Parietal lobe (tissue), 2 donors: ENCODE measurements around the gene OR6N1. TPM values are rescaled to one million over a fixed set of nuclear protein-coding genes. Genes with fewer than 3 reads are reported as not detected.

Source experiments
- small RNA-seq: library from RNA; depleted of rRNA; stranded (forward); fragments of <200 nt; gene quantifications from one replicate; pipeline ENCODE3, GENCODE V24; 2014; ENCODE audit warnings: low replicate concordance
- total RNA-seq: library from RNA; depleted of rRNA; stranded (reverse); fragments of >200 nt; gene quantifications from one replicate; pipeline ENCODE4 v1.2.3, GENCODE V29; 2014

The OR6N1 gene
- total RNA-seq: not detected

GRCh38 chr1:158771950-158772866, at the start of gene OR6N1:
Gene OR6N1, minus strand, starts transcription at chr1:158772195. Its CDS starts 5,513 bp downstream, at chr1:158766682.

DNA sequence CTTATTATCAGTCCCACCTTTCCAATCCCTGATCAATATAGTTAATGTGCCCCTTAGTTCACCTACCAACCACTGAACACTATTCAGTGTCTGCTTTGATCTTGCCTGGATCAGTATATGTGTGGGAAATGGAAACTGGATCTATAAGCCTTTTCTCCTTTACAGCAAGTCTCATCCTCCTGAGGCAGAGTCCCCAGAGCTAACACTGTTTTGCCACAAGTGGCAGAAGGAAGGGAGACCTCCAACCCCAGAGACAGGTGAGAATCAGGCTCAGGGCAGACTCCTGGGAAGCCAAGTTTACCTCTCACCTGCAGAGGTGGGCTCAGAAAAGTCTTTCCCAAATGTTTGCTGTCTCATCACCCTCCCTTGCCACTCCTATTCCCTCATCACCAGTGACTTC, 9.1 kb upstream of the OR6N1 start, which contains the start of gene OR6N2:
Gene OR6N2, minus strand, starts transcription at position 101 of the 400 bp plus-strand sequence. CDS start 3,569 bp downstream, outside the sequence.

DNA sequence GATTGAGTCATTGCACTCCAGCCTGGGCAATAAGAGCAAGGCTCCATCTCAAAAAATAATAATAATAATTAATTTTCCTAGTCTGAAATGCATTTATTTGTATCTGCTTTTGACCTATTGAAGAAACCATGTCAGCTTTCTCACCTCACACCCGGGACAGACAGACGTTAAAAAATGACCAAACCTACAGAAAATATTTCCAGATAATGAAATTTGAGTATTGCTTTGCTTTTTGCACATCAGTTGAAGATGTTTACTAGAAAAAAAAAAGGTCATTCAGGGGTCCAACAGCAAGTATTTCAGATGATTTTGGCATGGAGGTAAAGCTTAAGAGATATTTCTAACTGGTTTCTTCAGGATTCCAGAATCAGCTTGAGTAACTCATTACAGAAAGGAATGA, 17.6 kb downstream of the OR6N1 start, which contains the start of gene OR6K6:
Gene OR6K6, plus strand, starts transcription at position 301 of the 400 bp plus-strand sequence. CDS start 168 bp downstream, outside the sequence.

GRCh38 chr1:158720620-158721019, 51.4 kb downstream of the OR6N1 start, which contains the start of gene OR6K3:
Gene OR6K3, minus strand, starts transcription at chr1:158720720. Its CDS starts 2,605 bp downstream, at chr1:158718115.

Small RNA genes lying within 50 kb of the gene (small RNA-seq; reads per million reads assigned to genes)
- gene OR2AQ1P: not detected

Other genes starting within 250 kb of the OR6N1 start
- gene OR6Y1, start 217.8 kb downstream of the OR6N1 start, total RNA-seq: not detected
- gene OR6P1, start 201.6 kb downstream of the OR6N1 start, total RNA-seq: not detected
- gene OR10X1, start 192.3 kb downstream of the OR6N1 start, total RNA-seq: not detected
- not detected for gene OR10Z1, start 166.9 kb downstream of the OR6N1 start, total RNA-seq
- gene SPTA1, start 85.5 kb downstream of the OR6N1 start, total RNA-seq: 1.3 TPM
- gene OR6K2, start 71.5 kb downstream of the OR6N1 start, total RNA-seq: not detected
- gene OR6K3, start 51.5 kb downstream of the OR6N1 start, total RNA-seq: not detected
- not detected for gene OR6K6, start 17.5 kb downstream of the OR6N1 start, total RNA-seq
- not detected for gene OR6N2, start 9.0 kb upstream of the OR6N1 start, total RNA-seq
- gene MNDA, start 59.2 kb upstream of the OR6N1 start, total RNA-seq: 1.3 TPM
- gene PYHIN1, start 159.4 kb upstream of the OR6N1 start, total RNA-seq: not detected
- gene IFI16, start 237.7 kb upstream of the OR6N1 start, total RNA-seq: 27.5 TPM